CD14-positive monocyte (primary cell): ENCODE data around the gene STON2. TPM values are rescaled to one million over a fixed set of nuclear protein-coding genes. Genes with fewer than 3 reads are reported as not detected.

ENCODE experiments used
- DNase-seq, 3 donors: peaks; one replicate each; pipeline ENCODE4 v3.0.0-alpha.2; 2011 to 2022
- H2AFZ ChIP-seq: 2 replicates; pipeline ENCODE4 v1.6.0; 2012; ENCODE audit warnings: mild to moderate bottlenecking, low read depth, low read length, inconsistent platforms; ENCODE audit not compliant: insufficient read depth, poor library complexity, severe bottlenecking
- H3K27ac ChIP-seq, 2 donors: 1 replicate in 1 of 2; 2 replicates in 1 of 2; pipeline ENCODE4 v1.5.1; 2012 to 2013; ENCODE audit warnings: low read length in 2 of 2, control low read depth in 1 of 2, inconsistent platforms in 1 of 2, low read depth in 1 of 2, mild to moderate bottlenecking in 1 of 2
- H3K27me3 ChIP-seq, 2 donors: one replicate each; pipeline versions ENCODE4 v1.6.0 to v1.6.1; 2011 to 2013; ENCODE audit warnings: low read length in 2 of 2; ENCODE audit not compliant: control insufficient read depth in 2 of 2, insufficient read depth in 2 of 2
- H3K36me3 ChIP-seq, 2 donors: replicated peaks in 1 of 2; 1 replicate in 1 of 2; 2 replicates in 1 of 2; pipeline versions ENCODE4 v1.5.1 to v1.6.1; 2012 to 2013; ENCODE audit warnings: low read length in 2 of 2, control low read depth in 1 of 2, inconsistent platforms in 1 of 2, mild to moderate bottlenecking in 1 of 2; ENCODE audit not compliant: insufficient read depth in 2 of 2, control insufficient read depth in 1 of 2
- H3K4me1 ChIP-seq, 2 donors: 1 replicate in 1 of 2; 2 replicates in 1 of 2; pipeline versions ENCODE4 v1.5.1 to v1.6.1; 2012 to 2013; ENCODE audit warnings: low read length in 2 of 2, control low read depth in 1 of 2, inconsistent platforms in 1 of 2, mild to moderate bottlenecking in 1 of 2, moderate library complexity in 1 of 2; ENCODE audit not compliant: insufficient read depth in 2 of 2, control insufficient read depth in 1 of 2
- H3K4me2 ChIP-seq: replicated peaks from 2 replicates; pipeline ENCODE3; 2012; ENCODE audit warnings: low read length, moderate library complexity, mild to moderate bottlenecking; ENCODE audit not compliant: poor library complexity, severe bottlenecking; ENCODE audit errors: extremely low read depth
- H3K4me3 ChIP-seq, 3 experiments: fragments of 200-600 bp in 1 of 3; sonication (generic) in 1 of 3; replicated peaks in 1 of 3; 1 replicate in 2 of 3; 2 replicates in 1 of 3; pipeline ENCODE4 v1.5.1; 2011 to 2013; ENCODE audit warnings: low read length in 3 of 3, mild to moderate bottlenecking in 3 of 3, control low read depth in 2 of 3, low read depth in 2 of 3, inconsistent platforms in 1 of 3, moderate library complexity in 1 of 3
- H3K79me2 ChIP-seq: 2 replicates; pipeline ENCODE4 v1.6.0; 2012; ENCODE audit warnings: mild to moderate bottlenecking, control low read depth, inconsistent platforms, low read length, moderate library complexity; ENCODE audit not compliant: insufficient read depth
- H3K9ac ChIP-seq: 2 replicates; pipeline ENCODE4 v1.6.0; 2017; ENCODE audit warnings: low read length, mild to moderate bottlenecking; ENCODE audit not compliant: insufficient read depth, poor library complexity, severe bottlenecking
- H3K9me3 ChIP-seq, 2 donors: replicated peaks in 1 of 2; 1 replicate in 1 of 2; 2 replicates in 1 of 2; pipeline versions ENCODE4 v1.5.1 to v1.6.1; 2012 to 2013; ENCODE audit warnings: low read length in 2 of 2, control low read depth in 1 of 2; ENCODE audit not compliant: control insufficient read depth in 1 of 2, insufficient read depth in 1 of 2
- H4K20me1 ChIP-seq: 2 replicates; pipeline ENCODE4 v1.6.0; 2012; ENCODE audit warnings: mild to moderate bottlenecking, low read length, control low read depth, moderate library complexity; ENCODE audit not compliant: insufficient read depth
- H3K27ac Mint-ChIP-seq, 7 donors: one replicate each; pipeline ENCODE4 v1.8.0; 2020; ENCODE audit warnings: mild to moderate bottlenecking in 7 of 7, mixed read lengths in 7 of 7, moderate library complexity in 6 of 7, inconsistent platforms in 2 of 7
- H3K27me3 Mint-ChIP-seq, 3 donors: one replicate each; pipeline ENCODE4 v1.8.0; 2021 to 2022; ENCODE audit warnings: low read depth in 3 of 3, mild to moderate bottlenecking in 3 of 3, mixed read lengths in 3 of 3, moderate library complexity in 3 of 3, inconsistent platforms in 1 of 3
- H3K36me3 Mint-ChIP-seq, 2 donors: one replicate each; pipeline ENCODE4 v1.8.0; 2020; ENCODE audit warnings: mixed read lengths in 2 of 2, inconsistent platforms in 1 of 2, mild to moderate bottlenecking in 1 of 2
- H3K4me1 Mint-ChIP-seq: one replicate; pipeline ENCODE4 v1.8.0; 2020; ENCODE audit warnings: mild to moderate bottlenecking, mixed read lengths
- H3K4me3 Mint-ChIP-seq, 2 donors: one replicate each; pipeline ENCODE4 v1.8.0; 2020; ENCODE audit warnings: mild to moderate bottlenecking in 2 of 2, mixed read lengths in 2 of 2, moderate library complexity in 1 of 2
- H3K9me3 Mint-ChIP-seq, 7 donors: one replicate each; pipeline ENCODE4 v1.8.0; 2020 to 2022; ENCODE audit warnings: mixed read lengths in 7 of 7, mild to moderate bottlenecking in 6 of 7, moderate library complexity in 6 of 7, inconsistent platforms in 2 of 7
- WGBS: methylation state at CpG from one replicate; pipeline ENCODE4 v1.1.5; 2013; ENCODE audit warnings: missing lambda C conversion rate; ENCODE audit not compliant: insufficient coverage; 5-methylcytosine and 5-hydroxymethylcytosine counted together
- intact Hi-C, 2 donors: fragments of 100-400 bp; cut with micrococcal nuclease; formaldehyde crosslinking; loops; one replicate each; pipeline versions ENCODE4 v1.15.0 to v1.15.1; 2023
- polyA plus RNA-seq, 3 donors: library from polyadenylated mRNA; depleted of rRNA in 1 of 3; unstranded in 2 of 3; stranded (reverse) in 1 of 3; fragments of 300-500 nt in 2 of 3; fragments of >200 nt in 1 of 3; fragmentation: Illumina TruSeq in 2 of 3; gene quantifications; 1 replicate in 2 of 3; 2 replicates in 1 of 3; pipeline ENCODE4 v1.2.3, GENCODE V29; 2012 to 2021
- TF ChIP-seq, protein P1 (sequence below): fragments of 200-600 bp; IDR thresholded peaks from one replicate; pipeline ENCODE4 v1.8.0; 2022; ENCODE audit warnings: antibody characterized with exemption, mild to moderate bottlenecking

STON2 gene
- polyA plus RNA-seq, 3 donors: 1.6 to 3.2 (median 2.1) TPM

DNA sequence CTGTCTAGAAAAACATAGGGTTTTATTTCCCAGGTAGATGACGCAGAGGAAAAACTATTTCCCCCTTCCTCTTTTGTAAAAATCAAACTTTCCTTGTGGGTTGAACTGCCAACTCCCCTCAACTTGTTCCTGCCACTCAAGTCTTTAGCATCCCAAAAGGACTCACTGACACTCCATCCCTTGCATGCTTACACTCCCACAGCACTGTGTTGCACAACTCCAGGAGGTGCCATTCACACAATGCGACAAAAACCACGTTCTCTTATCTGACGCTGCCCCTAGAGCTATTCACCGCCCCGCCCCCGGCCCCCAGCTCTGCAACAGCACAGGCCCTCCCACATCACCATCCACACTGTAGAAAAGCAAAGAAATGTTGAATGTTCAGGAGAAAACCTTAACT, 16.9 kb upstream of the STON2 start:
- H3K27me3 ChIP-seq: peaks cover 0 to 4% of the 10 kb centered on the region in 2 donors
- peak overlapping the region in 1 of 2 donors; percentile 75 for H3K27ac ChIP-seq
- intact Hi-C loops: loop anchor here in 1 of 2 donors (2.0 kb wide), 1 partner anchor 16 kb away; the partner anchor contains the start of gene STON2
- Mint-ChIP-seq H3K4me1 (peaks cover 55% of the 10 kb centered on the region), H3K27me3 (peaks cover 9 to 23% (median 18%) of the 10 kb centered on the region in 3 donors), H3K9me3 (peaks cover 3 to 24% (median 13%) of the 10 kb centered on the region in 7 donors), H3K4me3 (peak overlapping the region in 1 of 2 donors; percentile 44), H3K27ac (peak overlapping the region; percentile 51 to 95 (median 90)), H3K36me3 (peaks cover 18 to 20% of the 10 kb centered on the region in 2 donors)
- H3K4me3 ChIP-seq: peak overlapping the region in 1 of 3 experiments; percentile 55
- H3K36me3 ChIP-seq: no peaks in the 10 kb centered on the region
- no peaks in the 10 kb centered on the region for H3K9me3 ChIP-seq
- WGBS: 0% methylated on average over 2 of the region's 7 CpGs
- TF ChIP-seq, protein P1, sequence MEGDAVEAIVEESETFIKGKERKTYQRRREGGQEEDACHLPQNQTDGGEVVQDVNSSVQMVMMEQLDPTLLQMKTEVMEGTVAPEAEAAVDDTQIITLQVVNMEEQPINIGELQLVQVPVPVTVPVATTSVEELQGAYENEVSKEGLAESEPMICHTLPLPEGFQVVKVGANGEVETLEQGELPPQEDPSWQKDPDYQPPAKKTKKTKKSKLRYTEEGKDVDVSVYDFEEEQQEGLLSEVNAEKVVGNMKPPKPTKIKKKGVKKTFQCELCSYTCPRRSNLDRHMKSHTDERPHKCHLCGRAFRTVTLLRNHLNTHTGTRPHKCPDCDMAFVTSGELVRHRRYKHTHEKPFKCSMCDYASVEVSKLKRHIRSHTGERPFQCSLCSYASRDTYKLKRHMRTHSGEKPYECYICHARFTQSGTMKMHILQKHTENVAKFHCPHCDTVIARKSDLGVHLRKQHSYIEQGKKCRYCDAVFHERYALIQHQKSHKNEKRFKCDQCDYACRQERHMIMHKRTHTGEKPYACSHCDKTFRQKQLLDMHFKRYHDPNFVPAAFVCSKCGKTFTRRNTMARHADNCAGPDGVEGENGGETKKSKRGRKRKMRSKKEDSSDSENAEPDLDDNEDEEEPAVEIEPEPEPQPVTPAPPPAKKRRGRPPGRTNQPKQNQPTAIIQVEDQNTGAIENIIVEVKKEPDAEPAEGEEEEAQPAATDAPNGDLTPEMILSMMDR: no peak
- H2AFZ ChIP-seq: no peak overlapping the region
- H3K4me1 ChIP-seq: peaks cover 44 to 53% of the 10 kb centered on the region in 2 donors
- H3K4me2 ChIP-seq: peak overlapping the region; percentile 58
- H3K9ac ChIP-seq: no peak overlapping the region
- peak in 2 of 3 donors; percentile 29 to 49 for DNase-seq
- H3K79me2 ChIP-seq: no peaks in the 10 kb centered on the region
- no peaks in the 10 kb centered on the region for H4K20me1 ChIP-seq

DNA sequence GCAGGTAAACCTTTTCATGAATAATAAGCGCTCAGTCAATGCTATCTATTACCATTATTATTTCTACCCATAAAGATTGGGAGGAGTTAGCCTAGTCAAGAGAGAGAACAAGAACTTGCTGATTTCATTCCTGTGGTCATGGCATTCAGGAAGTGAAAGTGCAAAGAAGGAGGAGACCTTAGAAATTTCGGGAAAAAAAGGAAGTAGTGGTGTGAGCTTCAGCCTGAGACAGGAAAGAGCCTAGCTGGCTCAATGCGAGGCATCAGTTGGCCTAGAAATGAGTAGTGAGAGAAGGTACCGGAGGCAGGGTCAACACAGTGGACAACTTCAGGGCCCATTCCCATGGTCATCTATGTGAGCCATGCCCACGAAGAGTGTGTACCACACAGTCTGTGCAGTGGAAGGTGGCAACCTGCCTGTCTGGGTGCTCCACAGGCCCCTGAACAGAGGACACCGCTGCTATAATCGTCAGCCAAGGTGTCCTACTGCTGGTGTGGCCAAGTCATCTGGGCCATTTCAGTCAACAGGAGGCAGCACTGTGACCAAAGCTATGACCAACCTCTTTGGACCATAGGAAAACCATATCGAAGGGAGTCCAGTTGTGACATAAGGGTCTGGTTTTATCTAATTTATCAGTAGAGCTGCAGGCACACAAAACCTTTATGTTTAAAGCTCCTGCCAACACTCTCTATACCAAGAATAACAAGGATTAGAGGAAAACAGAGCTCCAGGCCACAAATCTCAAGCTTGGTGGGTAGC, 16.2 kb upstream of the STON2 start:
- peak overlapping the region; percentile 58 for H3K4me2 ChIP-seq
- Mint-ChIP-seq H3K27me3 (peaks cover 8 to 21% (median 19%) of the 10 kb centered on the region in 3 donors), H3K4me1 (peaks cover 52% of the 10 kb centered on the region), H3K9me3 (peaks cover 3 to 18% (median 11%) of the 10 kb centered on the region in 7 donors), H3K27ac (peak overlapping the region; percentile 51 to 95 (median 90)), H3K36me3 (peaks cover 16 to 18% of the 10 kb centered on the region in 2 donors), H3K4me3 (peak overlapping the region in 1 of 2 donors; percentile 67)
- peaks cover 0 to 4% of the 10 kb centered on the region in 2 donors for H3K27me3 ChIP-seq
- H3K9ac ChIP-seq: no peak overlapping the region
- no peaks in the 10 kb centered on the region for H3K9me3 ChIP-seq
- 18% methylated on average over 6 of the region's 8 CpGs for WGBS
- H2AFZ ChIP-seq: no peak overlapping the region
- no peaks in the 10 kb centered on the region for H4K20me1 ChIP-seq
- no peaks in the 10 kb centered on the region for H3K79me2 ChIP-seq
- H3K27ac ChIP-seq: peak overlapping the region; percentile 75 to 82
- H3K36me3 ChIP-seq: no peaks in the 10 kb centered on the region
- peak overlapping the region in 1 of 3 experiments; percentile 55 for H3K4me3 ChIP-seq
- TF ChIP-seq, protein P1: no peak
- DNase-seq: peak; percentile 89 to 94 (median 94)
- intact Hi-C loops: loop anchor here in 1 of 2 donors (2.0 kb wide), 1 partner anchor 16 kb away; the partner anchor contains the start of gene STON2
- H3K4me1 ChIP-seq: peaks cover 39 to 50% of the 10 kb centered on the region in 2 donors
